GM18909 (cell line): ENCODE measurements around the gene PNCK.
"Not testable (repeated sequence)": the region's sequence is repeated elsewhere in the genome, so short reads cannot be mapped to it uniquely, and the experiment has no call there.

ENCODE experiments used
- ATAC-seq: cut with Tn5 transposase; IDR thresholded peaks from one replicate; pipeline ENCODE4 v1.9.1; 2021; ENCODE audit warnings: mild to moderate bottlenecking; ENCODE audit not compliant: unreplicated experiment, poor library complexity

Gene PNCK

GRCh38 chrX:153687121-153688039 lies 13.8 kb upstream of the PNCK start, which contains the start of gene SLC6A8:
Gene SLC6A8 (plus strand): TSS chrX:153687926. CDS start chrX:153688575, 649 bp downstream.
- no peak for ATAC-seq

GRCh38 chrX:153686711-153687110 lies 13.1 kb upstream of the PNCK start:
- no peak for ATAC-seq

GRCh38 chrX:153685751-153686696 lies 12.4 kb upstream of the PNCK start:
- no peak for ATAC-seq

- no peak for ATAC-seq
Observed at GRCh38 chrX:153685156-153685536, 11.5 kb upstream of the PNCK start.

- no peak for ATAC-seq
Observed at GRCh38 chrX:153684467-153685155, 11.0 kb upstream of the PNCK start.

- ATAC-seq: not testable (repeated sequence)
Observed at GRCh38 chrX:153683486-153683885, 9.9 kb upstream of the PNCK start.

- ATAC-seq: no peak
Observed at GRCh38 chrX:153681175-153681574, 7.6 kb upstream of the PNCK start.

GRCh38 chrX:153674219-153674851 lies 722 bp upstream of the PNCK start:
- no peak for ATAC-seq

- no peak for ATAC-seq
Observed at GRCh38 chrX:153672531-153673427, 834 bp downstream of the PNCK start.

GRCh38 chrX:153671589-153672530 lies 1.8 kb downstream of the PNCK start:
- no peak for ATAC-seq

GRCh38 chrX:153670748-153671588 lies 2.6 kb downstream of the PNCK start:
- no peak for ATAC-seq

- no peak for ATAC-seq
Observed at GRCh38 chrX:153669901-153670731, 3.5 kb downstream of the PNCK start.

GRCh38 chrX:153669174-153669890 lies 4.3 kb downstream of the PNCK start:
- ATAC-seq: no peak

GRCh38 chrX:153668423-153669173 lies 5.0 kb downstream of the PNCK start:
- ATAC-seq: no peak

- ATAC-seq: peak; percentile 75
Observed at GRCh38 chrX:153667956-153668396, 5.6 kb downstream of the PNCK start.
